Urinary bladder (tissue), 4 donors: ENCODE data around the gene MEGF8. TPM values are rescaled to one million over a fixed set of nuclear protein-coding genes. Genes with fewer than 3 reads are reported as not detected.
"Not testable (repeated sequence)": the region's sequence is repeated elsewhere in the genome, so short reads cannot be mapped to it uniquely, and the experiment has no call there.

Source experiments
- DNase-seq: peaks from one replicate; pipeline ENCODE4 v3.0.0-alpha.2; 2015; ENCODE audit errors: extremely low spot score
- H3K27ac ChIP-seq: one replicate; pipeline ENCODE4 v1.5.1; 2013; ENCODE audit warnings: low read depth, mild to moderate bottlenecking, moderate library complexity
- H3K36me3 ChIP-seq: one replicate; pipeline ENCODE4 v1.6.1; 2013; ENCODE audit warnings: mild to moderate bottlenecking, moderate library complexity; ENCODE audit not compliant: insufficient read depth
- H3K4me1 ChIP-seq: one replicate; pipeline ENCODE4 v1.6.1; 2013; ENCODE audit warnings: mild to moderate bottlenecking, moderate library complexity; ENCODE audit not compliant: insufficient read depth
- H3K4me3 ChIP-seq: one replicate; pipeline ENCODE4 v1.5.1; 2013; ENCODE audit warnings: low read depth, low read length
- WGBS: extraction: QIAGEN DNeasy Blood & Tissue Kit; methylation state at CpG from one replicate; pipeline ENCODE4 v1.1.7; 2013; 5-methylcytosine and 5-hydroxymethylcytosine counted together
- polyA plus RNA-seq: library from polyadenylated mRNA; stranded (reverse); fragments of 200-250 nt; gene quantifications from one replicate; pipeline ENCODE4 v1.2.3, GENCODE V29; 2013
- total RNA-seq: library from RNA; depleted of rRNA; stranded (reverse); fragments of >200 nt; gene quantifications from one replicate; pipeline ENCODE4 v1.2.3, GENCODE V29; 2014
- donor health status: healthy with polysubstance abuse.
- donor health status: healthy.

MEGF8 gene
- total and polyA plus RNA-seq, 2 donors = 14.7 to 19.8 TPM

- H3K4me1 ChIP-seq = no peaks in the 10 kb centered on the region
- no peak for DNase-seq
- whole genome bisulfite sequencing = 93% methylated on average over 19 of the region's 19 CpGs
- H3K4me3 ChIP-seq = no peak overlapping the region
- H3K27ac ChIP-seq = no peak overlapping the region
- H3K36me3 ChIP-seq = no peaks in the 10 kb centered on the region
Measured at GRCh38 chr19:42335971-42336370, 10.5 kb downstream of the MEGF8 start.

- H3K4me3 ChIP-seq, DNase-seq, H3K36me3 ChIP-seq, H3K27ac ChIP-seq, H3K4me1 ChIP-seq: not testable (repeated sequence)
- WGBS = 85% methylated on average over 7 of the region's 7 CpGs
Measured at GRCh38 chr19:42339126-42339860, 13.9 kb downstream of the MEGF8 start.

GRCh38 chr19:42339922-42340321 is 14.5 kb downstream of the MEGF8 start:
- not testable (repeated sequence) for H3K27ac ChIP-seq, H3K4me1 ChIP-seq, DNase-seq, H3K36me3 ChIP-seq, H3K4me3 ChIP-seq
- WGBS = 97% methylated on average over 4 of the region's 4 CpGs

- Histone ChIP-seq H3K4me3 (no peak overlapping the region), H3K36me3 (peaks cover 2% of the 10 kb centered on the region), H3K4me1 (no peaks in the 10 kb centered on the region), H3K27ac (no peak overlapping the region)
- 85% methylated on average over 17 of the region's 17 CpGs for WGBS
- DNase-seq = no peak
Measured at GRCh38 chr19:42343344-42344110, 18.1 kb downstream of the MEGF8 start.

GRCh38 chr19:42344336-42344893 is 19.0 kb downstream of the MEGF8 start:
- DNase-seq = no peak
- WGBS = 88% methylated on average over 18 of the region's 18 CpGs
- Histone ChIP-seq H3K27ac (no peak overlapping the region), H3K4me3 (no peak overlapping the region), H3K36me3 (peaks cover 2% of the 10 kb centered on the region), H3K4me1 (no peaks in the 10 kb centered on the region)

- no peak for DNase-seq
- H3K36me3 ChIP-seq = peaks cover 2% of the 10 kb centered on the region
- WGBS = 88% methylated on average over 6 of the region's 6 CpGs
Measured at GRCh38 chr19:42345191-42345812, 19.9 kb downstream of the MEGF8 start.

GRCh38 chr19:42348211-42348610 is 22.8 kb downstream of the MEGF8 start:
- Histone ChIP-seq H3K4me1 (no peaks in the 10 kb centered on the region), H3K36me3 (peaks cover 3% of the 10 kb centered on the region), H3K4me3 (no peak overlapping the region), H3K27ac (no peak overlapping the region)
- 98% methylated on average over 14 of the region's 14 CpGs for WGBS
- DNase-seq = no peak

More at GRCh38 chr19:42345191-42345812, 19.9 kb downstream of the MEGF8 start:
- no peak overlapping the region for H3K27ac ChIP-seq
- no peak overlapping the region for H3K4me3 ChIP-seq
- no peaks in the 10 kb centered on the region for H3K4me1 ChIP-seq

GRCh38 chr19:42349378-42350107 is 24.1 kb downstream of the MEGF8 start:
- no peak overlapping the region for H3K27ac ChIP-seq
- no peak overlapping the region for H3K4me3 ChIP-seq
- H3K36me3 ChIP-seq = peaks cover 3% of the 10 kb centered on the region
- H3K4me1 ChIP-seq = no peaks in the 10 kb centered on the region
- WGBS = 93% methylated on average over 14 of the region's 14 CpGs
- no peak for DNase-seq

GRCh38 chr19:42350417-42350816 is 25.0 kb downstream of the MEGF8 start:
- 91% methylated on average over 3 of the region's 3 CpGs for WGBS
- H3K4me1 ChIP-seq = no peaks in the 10 kb centered on the region
- peaks cover 1% of the 10 kb centered on the region for H3K36me3 ChIP-seq
- H3K27ac ChIP-seq = no peak overlapping the region
- no peak overlapping the region for H3K4me3 ChIP-seq
- DNase-seq = no peak

- H3K36me3 ChIP-seq = peaks cover 1% of the 10 kb centered on the region
- H3K27ac ChIP-seq = no peak overlapping the region
- no peaks in the 10 kb centered on the region for H3K4me1 ChIP-seq
- no peak for DNase-seq
- 90% methylated on average over 21 of the region's 21 CpGs for WGBS
- no peak overlapping the region for H3K4me3 ChIP-seq
Measured at GRCh38 chr19:42351079-42351735, 25.8 kb downstream of the MEGF8 start.

GRCh38 chr19:42352301-42353259 is 27.1 kb downstream of the MEGF8 start:
- no peak for DNase-seq
- Histone ChIP-seq H3K4me3 (no peak overlapping the region), H3K4me1 (no peaks in the 10 kb centered on the region), H3K27ac (no peak overlapping the region), H3K36me3 (peaks cover 1% of the 10 kb centered on the region)
- WGBS = 89% methylated on average over 31 of the region's 31 CpGs
